DMS153 treated with DMSO at 0.1 percent for 48 hours (cell line): Measurements from ENCODE around the gene LYRM2.

Source experiments
- DNase-seq: peaks from one replicate; lab custom pipeline; 2025; ENCODE audit not compliant: unreplicated experiment; lab: John Stamatoyannopoulos, UW

Gene LYRM2

DNA sequence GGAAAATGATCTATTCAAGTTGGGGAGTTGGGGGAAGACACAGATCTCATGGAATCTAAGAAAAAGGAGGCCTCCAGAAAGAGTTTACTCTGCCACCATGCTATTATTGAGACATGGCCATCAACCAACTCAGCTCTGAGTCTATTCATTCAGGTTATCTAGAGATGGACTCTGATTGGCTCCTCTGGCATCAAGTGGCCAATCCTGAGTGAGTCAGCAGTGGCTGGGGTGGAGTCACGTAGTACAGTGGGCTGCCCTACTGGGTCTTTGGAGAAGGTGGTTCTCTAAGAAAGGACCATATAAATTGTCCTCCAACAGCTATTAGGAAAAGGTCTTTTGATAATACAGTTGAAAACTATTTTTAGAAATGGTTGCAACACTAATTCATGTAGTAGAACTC, 42.1 kb downstream of the LYRM2 start:
- no peak for DNase-seq

DNA sequence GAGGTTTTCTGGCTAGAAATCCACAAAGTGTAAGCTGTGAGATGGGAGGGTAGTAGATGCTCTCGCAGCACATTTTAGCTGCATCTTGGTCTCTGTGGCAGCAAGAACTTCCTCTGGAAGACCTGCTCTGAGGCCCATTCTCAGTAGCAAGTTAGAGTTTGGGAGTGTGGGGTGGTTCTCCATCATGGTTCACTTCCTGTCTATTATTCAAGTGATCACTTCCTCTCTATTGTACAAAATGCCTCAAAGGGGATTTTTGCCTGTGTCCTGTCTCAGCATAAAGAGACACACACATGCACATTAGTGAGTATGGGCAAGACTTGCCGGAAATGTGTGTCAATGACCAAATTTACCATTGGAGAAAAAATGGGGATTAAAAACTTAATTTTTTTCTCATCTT, 42.5 kb downstream of the LYRM2 start:
- peak; percentile 19 for DNase-seq

DNA sequence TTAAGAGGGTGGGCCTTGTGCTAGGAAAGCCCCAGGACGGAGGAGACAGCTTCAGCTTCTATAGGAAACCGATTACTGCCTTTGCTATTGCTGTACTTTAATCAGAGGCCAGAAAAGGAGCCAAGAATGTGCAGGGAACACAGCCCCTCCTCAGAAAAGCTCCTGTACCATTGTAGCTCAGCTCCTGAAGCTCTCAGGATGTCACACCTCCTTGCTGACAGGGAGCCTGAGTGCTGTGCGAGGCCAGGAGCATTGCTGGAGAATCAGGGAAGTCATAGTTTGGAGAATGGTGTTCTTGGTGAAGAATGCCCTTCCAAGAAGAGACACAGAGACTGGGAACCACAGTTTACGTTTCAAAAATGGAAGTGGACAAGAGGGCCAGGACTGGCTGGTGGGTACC, 46.8 kb downstream of the LYRM2 start:
- DNase-seq = no peak

DNA sequence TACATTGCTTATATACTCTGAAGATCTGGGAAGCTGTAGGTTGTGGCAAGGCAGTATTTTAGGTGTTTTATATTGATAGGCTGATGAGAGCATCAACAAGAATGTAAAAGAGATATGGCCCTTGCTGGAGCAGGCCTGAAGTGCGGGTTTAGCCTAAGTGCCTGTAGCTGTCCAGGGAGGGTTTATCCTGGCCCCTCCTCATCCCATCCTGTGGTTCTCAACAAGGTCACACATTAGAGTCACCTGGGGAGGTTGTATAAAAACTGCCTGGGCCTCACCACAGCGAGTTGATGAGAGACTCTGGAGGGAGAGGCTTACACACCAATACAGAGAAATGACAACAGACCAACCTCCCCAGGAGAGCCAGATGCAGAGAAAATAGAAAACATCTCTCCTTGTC, 48.4 kb downstream of the LYRM2 start:
- no peak for DNase-seq

DNA sequence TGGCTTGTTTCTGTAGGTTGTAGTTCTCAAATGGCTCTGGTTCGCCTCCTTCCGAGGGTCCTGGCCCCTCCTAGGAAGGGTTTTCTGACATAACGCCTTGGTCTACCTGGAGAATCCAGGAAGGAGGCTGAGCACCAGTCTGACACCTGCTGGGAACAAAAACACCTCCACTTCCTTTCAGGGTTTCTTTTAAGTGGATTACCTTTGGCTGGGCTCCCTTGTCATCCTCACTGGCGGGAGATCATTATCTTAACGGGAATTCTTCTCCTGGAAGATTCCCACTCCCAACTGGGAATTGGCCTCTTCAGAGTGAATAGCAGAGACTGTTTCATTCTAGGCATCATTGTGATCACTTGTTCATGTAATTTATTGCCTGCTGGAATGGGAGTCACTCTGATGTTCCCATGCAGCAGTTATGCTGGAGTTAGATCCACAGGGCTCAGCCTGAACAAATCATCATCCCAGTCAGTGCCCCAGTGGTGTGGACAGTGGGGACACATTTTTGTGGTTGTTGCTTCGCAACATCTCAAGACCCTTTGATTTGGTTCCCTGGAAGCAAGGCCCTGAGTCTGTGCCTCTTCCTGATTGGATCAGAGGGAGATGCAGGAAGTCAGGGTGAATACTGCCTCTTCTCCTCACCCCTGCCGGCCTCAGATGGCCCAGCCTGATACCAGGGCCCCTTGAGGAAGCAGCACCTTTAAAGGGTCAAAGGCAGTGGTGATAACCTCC, 49.1 kb downstream of the LYRM2 start:
- no peak for DNase-seq

DNA sequence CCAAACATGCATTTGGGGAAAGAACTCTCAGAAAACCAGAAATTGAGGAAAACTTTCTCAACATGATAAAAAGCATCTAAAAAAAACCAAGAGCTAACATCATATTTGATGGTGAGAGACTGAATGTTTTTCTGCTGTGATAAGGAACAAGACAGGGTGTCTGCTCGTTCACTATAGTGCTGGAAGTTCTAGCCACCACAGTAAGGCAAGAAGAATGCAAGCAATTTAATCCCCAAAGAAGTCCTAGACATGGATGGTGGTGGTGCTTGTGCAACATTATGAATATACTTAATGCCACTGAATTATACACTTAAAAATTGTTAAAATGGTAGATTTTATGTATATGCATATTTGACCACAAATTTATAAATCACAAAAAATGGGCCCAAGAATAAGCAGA, 53.4 kb downstream of the LYRM2 start:
- DNase-seq = no peak

DNA sequence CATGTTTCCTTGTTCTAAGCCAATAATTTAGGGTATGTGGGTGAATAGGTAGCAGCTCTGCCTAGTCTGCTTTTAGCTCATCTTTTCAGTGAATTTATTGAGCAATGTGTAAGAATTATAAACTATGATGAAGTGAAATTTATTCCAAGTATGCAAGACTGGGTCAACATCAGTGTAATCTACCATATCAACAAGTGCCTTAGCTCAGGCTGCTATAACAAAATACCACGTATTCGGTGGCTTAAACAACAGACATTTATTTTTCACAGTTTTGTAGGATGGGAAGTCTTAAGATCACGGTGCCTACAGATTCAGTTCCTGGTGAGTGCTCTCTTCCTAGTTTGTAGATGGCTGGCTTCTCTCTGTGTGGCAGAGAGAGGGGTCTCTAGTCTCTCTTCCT, 54.0 kb downstream of the LYRM2 start:
- DNase-seq = no peak

DNA sequence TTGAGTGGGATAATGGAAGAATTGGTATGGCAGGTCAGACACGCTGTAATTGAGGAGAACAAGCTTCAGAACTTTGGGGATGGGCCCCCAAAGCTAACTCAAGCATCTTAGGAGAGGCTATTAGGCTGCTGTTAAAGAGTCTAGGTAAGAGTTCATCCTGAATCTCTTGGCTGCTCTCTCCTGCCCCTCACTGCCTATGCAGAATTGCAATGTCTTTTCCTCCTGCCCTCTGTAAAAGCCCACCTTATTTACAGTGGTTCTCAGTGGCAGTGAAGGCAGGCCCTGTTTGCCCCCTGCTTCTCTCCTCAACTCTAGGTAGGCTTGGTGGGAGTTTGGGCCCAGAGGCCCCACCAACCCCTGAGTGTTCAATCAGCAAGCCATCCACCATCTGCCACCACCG, 55.0 kb downstream of the LYRM2 start:
- DNase-seq = no peak

DNA sequence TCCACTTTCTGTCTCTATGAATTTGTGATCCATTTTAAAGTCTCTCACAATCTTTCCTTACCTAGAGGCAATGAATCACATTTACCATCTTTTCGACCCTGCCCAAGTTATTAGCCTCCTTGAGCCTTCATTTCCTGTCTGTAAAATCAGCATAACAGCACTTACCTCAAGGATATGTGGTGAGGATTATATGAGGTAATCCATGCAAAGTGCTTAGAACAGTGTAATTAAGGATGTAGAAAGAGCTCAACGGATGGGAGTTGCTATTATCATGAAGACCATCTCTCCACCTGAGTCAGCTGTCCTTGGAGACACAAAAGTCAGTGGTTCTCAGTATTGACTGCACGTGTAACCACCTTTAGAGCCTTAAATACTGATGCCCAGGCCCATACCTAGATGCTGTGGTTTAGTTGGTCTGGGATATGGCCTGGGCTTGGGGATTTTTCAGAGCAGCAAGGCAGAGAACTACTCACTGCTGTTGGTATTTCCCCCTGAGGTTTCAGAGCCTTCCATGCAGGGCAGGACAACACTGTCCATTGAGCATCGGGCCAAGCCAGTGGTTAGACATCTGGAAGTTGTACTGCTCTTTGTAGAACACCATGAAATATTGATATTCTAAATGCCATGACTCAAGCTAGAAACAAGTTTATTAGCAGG, 55.8 kb downstream of the LYRM2 start:
- no peak for DNase-seq

DNA sequence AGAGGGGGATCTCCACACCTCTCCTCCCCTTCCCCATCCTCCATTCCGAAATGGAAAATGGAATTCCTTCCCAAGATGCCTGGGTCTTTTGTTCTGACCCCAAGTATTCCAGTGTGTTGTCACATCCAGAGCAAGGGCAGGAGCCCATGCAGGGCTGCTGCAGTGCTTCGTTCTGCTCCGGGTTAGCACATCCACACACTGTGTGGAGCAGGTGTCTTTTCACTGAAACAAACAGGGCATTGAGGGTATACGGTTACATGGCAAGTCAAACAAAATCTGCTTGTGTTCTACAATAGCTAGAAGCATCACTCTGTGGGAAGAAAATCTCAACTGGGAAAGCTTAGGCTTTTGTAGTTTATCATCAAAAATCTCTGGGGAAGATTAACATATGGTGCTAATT, 56.9 kb downstream of the LYRM2 start:
- peak; percentile 78 for DNase-seq

DNA sequence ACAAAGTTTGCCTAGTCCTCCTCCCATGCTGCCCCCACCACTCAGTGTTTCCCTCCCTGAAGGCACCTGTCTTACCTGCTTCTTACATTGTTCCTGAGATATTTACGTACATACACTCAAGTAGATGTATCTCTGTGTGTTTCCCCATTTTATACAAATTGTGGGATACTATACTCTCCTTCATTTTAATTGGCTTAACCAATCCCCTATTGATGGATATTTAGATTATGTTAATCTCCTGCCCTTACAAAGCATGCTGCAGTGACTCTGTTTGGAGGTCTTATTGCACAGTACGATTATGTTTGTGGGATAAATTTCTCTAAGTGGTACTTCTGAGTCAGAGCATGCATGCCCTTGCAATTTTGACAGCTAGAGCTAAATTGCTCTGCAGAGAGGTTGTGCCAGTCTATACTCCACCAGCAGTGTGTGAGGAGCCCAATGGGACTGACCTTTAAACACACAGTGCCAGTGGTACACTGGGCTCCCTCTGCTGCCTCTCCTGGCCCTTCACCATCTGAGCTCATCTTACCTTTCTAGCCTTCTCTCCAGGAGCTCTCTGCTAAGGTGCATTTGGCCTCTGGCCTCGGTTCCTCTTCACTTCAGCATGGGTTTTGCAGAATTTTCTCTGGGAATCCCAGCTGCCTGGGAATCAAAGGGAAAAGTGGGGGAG, 57.4 kb downstream of the LYRM2 start:
- peak; percentile 25 for DNase-seq

DNA sequence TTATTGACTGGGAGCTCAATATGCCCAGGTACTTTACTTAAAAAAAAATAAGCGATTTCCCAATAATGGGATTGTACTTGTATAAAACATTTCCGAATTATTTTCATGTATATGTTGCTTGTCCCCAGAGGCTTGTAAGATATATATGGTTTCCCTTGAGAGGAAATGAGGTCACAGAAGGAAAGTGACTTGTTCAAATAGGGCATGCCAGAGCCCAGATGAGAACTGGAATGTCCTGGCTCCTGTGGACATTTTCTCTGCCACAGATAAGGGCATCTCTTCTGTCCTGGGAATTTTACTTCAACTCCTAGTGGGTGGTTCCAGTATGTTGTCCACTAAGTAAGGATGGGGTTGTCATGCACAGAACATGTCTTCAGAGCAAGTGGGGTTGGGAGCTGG, 63.0 kb downstream of the LYRM2 start:
- DNase-seq = no peak

DNA sequence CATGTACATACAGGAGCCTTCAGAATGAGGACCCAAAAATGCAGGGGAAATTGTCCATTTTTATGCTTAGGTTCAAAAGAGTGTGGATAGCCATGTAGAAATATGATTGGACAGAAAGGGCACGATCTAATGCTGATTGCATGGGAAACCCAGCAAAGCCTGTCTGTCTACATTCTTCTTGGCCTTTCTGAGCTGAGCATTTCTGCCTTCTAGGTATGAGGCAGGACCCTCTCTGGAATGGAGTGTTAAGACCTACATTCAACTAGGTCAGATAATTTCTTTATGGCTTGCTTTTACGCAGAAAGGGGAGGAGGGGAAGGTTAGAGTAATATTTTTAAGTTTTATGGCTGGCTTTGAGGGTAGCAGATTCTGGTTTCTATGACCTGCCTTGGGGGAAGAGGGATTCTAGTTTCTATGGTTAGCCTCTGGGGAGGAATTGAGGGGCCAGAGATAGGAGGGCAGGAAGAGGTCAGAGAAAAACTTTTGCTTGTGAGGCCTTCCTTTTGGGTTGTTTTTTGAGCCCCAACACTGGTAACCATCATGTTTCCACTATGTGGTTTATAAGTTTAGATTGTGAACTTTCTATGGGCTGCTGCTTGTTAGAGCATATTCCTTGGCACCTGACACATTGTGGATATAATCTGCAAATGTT, 63.5 kb downstream of the LYRM2 start:
- DNase-seq = no peak

DNA sequence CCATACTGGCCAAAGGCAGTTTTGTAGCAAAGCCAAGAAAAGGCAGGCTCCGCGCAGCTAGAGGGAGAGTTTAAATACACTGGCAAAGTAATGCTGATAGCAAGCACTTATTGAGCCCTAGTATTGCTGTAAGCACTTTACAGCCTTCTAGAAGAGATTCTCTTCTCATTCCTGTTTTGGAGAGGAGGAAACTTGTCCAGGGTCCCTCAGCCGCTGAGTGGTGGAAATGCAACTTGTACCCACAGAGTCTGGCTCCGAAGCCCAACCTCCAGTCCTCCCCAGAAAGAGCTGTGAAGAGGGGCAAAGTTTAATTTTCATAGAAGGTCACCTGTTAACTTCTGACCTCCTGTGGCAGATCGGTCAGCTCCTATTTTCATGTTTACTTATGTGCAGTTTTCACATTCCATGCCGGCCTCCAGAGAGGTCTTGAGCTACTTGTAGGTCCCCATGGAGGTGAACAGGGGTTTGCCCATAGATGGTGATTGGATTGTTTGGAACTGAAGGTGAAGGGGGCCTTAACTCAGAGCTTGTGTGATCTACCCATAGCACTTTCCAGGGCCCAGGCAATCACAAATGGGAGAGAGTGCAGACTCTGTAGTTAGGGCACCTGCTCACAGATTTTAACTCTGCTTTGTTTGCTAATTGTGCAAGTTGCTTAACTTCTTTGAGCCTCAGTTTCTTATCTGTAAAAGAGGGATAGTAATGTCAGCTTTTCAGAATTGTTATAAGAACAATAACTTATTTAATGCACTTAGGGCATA, 70.7 kb downstream of the LYRM2 start:
- no peak for DNase-seq

DNA sequence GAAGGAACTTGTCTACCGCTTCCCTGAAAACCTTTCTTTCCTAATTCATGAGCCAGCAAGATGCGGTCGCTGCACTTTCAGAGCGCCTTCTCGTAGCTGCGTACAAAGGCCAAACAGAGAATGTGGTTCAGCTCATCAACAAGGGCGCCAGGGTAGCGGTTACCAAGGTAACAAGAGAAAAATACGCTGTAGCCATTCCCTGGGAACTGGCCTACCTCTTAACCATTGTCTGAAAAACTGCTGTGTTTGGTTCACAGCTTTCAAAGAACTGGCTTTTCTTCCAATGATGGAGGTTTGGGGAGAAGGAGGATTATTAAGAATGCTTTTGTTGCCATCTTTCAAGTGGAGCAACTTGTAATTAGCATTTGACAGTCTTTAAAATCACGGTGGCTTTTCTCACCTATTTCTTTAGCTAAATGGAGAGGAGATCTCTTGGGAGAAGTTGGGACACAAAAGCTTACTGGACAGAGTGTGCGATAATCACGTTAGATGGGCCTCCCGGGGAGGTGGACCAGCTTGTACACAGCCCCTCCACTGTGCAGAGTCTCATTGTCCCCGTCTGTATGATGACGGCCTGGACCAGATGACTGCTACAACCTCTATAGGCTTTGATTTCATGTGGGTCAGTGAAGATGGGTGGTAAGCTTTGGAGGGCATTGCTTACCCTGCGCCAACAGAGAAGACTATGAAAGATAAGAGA, 71.5 kb downstream of the LYRM2 start:
- DNase-seq = no peak

DNA sequence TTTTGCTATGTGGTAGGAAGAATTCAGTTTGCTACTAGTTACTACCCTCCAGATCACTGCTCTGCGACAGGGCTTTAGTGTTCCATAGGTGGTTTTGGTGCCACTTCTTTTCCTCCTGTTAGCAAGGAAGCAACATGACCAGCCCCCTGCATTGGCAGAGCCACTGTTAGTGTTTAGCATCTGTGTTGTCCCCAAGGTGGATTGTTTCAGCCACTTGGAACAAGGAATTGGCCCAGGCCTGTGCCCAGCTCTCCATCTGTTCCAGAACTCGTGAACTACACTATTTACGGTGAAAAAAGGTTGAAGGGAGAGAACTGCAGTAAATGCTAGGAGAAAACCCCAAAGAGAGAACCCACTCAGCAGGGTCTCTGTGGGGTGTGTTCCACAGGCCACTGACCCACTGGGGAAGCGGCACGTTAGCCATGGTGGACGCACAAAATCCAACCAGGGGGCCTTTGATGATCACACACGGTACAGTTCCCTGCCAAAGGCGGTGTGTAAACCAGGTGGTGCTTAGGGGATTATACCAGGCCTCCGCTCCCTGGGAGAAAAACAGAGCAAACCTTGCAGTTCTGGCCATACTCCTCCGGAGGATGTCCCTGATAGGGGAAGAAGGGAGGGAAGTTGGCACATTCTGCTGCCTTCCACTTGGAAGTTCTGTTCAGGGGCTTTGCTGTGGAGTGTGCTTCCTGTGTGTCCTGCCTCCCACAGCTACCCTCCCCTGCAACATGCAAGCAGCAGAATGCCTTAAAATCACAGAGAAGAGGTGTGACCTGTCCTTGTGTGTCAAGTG, 72.3 kb downstream of the LYRM2 start:
- no peak for DNase-seq

DNA sequence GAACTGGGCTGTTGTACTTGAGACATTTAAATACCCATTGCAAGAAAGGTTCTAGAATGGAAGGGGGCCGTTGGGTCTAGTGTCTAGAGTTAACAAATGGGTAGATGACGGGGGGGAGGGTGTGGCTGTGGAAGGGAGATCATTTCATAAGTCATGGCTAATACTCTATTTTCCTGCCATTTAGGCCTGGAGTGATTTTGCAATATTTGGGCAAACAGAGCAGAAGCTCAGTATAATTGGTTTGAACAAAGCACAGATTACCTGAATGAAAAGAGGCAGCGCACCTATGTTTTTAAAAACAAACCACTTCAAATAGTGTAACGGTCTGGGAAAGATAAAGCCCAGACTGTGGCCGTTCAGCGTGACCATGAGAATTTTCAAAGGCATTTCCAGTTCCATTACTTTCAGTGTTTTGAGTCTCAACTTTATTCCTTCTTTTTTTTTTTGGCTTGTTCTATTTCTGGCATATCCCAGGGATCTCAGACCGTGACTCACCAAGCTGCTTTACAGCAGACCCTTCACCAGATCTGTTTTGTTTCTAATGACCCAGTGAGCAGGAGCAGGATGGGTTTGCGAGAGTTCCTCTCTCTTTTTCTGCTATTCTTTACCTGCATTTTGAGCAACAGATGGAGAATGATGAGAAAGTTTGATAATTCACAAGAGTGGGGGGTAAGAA, 73.7 kb downstream of the LYRM2 start:
- DNase-seq = peak; percentile 76

DNA sequence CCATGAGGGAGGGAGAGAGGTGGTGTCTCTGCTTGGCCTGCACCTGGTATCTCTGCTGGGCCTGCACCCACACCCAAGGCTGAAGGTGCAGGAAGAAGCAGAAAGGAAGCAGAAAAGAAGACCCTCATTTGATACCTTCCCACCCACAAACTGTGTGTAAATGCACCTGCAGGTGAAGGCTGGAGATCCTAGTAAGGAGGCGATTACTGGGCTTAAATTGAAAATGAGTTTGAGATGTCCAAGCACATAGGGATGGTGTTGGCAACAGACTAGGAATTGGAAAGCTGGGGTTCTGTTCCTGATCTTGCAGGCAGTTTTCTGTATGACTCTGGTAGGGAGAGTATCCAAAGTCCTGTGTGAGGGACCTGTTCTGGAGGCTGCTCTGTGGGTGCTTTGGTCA, 74.7 kb downstream of the LYRM2 start:
- no peak for DNase-seq
